Ammon's horn (tissue), 1 donor: ENCODE results near the gene S100A6.
A peak's percentile ranks its signal among the peaks of the same experiment; 100 is the strongest.
"Not testable (repeated sequence)": the region's sequence is repeated elsewhere in the genome, so short reads cannot be mapped to it uniquely, and the experiment has no call there.

Experiments
- DNase-seq: peaks from one replicate; pipeline ENCODE4 v3.0.0-alpha.2; 2016; ENCODE audit warnings: low spot score

Gene S100A6

DNA sequence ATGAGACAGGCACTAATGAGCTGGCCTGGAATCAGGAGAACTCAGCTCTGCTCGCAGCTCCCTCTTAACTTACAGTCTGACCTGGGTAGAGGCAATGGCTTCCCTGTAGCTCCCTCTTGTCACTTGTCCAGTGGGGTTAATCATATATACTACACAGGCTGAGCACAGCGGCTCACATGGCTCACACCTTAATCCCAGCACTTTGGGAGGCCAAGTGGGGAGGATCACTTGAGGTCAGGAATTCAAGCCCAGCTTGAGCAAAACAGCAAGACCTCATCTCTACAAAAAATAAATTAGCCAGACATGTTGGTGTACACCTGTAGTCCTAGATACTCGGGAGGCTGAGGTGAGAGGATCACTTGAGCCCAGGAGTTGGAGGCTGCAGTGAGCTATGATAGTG lies 4.2 kb downstream of the S100A6 start:
- no peak for DNase-seq

DNA sequence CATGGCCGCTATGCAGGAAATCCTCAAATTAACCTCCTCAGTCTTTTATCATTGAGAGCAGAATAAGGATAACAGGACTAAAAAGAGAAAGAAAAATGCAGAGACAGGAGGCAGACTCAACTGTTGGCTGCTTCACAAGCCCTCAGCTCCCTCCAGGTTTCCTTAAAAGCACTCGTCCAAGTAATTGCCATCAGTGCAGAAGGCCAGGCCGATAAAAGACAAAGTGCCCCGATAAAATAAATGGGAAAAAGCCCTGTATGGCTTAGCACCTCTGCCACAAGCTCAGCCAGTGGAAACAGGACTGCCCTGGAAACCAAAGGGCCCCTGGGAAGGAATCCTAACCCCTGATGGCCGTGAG lies 8.1 kb downstream of the S100A6 start:
- DNase-seq: no peak

DNA sequence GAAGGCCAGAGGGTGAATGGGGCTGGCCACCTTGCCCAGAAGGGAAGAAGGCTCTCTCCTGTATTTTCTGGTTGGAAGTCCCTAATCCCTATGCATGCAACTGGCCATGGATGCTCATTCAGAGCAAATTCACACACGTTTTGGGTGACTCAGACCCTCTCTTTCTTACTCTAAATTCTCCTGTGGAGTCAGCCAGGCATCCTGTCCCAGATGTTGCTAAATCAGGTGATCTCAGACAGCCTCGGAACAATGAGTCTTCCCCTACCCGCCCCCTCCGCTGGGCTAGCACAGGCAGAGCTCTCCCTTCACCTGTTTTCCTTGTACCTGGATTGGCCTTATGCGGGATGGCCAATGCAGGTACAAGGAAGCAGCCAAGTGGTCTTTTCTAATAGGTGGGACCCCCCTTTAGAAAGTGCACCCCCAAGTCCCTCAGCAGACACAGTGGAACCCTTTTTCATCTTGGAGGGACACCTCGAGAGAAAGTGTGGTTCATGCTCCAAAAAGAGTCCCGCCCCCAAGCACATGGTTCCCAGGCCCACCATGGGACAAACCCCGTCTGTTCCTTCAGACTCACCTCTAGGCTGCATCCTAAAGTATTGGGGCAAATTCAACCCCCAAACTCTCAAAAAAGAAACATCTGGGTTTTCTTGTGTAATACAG lies 8.6 kb downstream of the S100A6 start:
- no peak for DNase-seq

DNA sequence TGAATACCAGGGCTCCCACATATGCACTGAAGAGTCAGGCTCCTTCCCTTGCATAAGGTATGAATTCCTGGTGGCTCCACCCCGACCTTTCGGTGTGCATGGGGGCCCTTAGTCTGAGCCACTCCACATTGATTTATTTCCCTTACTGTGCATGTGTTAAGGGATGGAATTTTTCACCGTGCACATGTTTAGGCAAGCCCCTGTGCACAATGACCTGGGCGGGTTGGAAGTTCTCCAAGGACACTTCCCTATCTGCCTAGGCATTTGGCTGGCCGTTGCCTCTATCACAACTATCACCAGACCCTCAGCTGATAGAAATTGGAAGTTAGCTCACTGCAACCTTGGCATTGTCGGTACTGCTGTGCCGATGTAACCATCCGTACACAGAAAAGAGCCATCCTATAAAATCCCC lies 9.7 kb downstream of the S100A6 start:
- no peak for DNase-seq

DNA sequence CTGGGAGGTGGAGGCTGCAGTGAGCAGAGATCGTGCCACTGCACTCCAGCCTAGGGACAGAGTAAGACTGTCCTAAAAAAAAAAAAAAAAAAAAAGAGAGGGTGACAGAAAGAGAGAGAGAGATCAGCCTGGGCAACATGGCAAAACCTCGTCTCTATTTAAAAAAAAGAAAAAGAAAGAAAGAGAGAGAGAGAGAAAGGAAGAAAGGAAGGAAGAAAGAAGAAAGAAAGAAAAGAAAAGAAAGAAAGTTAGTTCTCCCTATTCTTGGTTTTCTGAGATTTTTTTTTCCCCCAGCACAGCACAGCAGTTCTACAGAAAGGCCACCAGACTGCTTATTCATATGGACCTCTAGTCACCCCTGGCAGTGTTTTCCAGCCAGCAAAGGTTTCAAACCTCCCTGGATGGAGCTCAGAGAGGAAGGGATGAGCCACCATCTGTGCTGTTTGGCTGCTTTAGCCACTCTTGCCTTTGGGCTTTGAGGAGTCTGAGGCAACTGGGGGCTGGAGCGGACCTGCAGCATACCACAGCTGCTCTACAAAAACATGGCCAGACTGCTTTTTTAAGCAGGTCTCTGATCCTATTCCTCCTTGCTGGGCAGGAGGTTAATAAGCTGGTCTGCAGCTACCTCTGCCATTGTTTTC lies 10.6 kb downstream of the S100A6 start:
- no peak for DNase-seq

DNA sequence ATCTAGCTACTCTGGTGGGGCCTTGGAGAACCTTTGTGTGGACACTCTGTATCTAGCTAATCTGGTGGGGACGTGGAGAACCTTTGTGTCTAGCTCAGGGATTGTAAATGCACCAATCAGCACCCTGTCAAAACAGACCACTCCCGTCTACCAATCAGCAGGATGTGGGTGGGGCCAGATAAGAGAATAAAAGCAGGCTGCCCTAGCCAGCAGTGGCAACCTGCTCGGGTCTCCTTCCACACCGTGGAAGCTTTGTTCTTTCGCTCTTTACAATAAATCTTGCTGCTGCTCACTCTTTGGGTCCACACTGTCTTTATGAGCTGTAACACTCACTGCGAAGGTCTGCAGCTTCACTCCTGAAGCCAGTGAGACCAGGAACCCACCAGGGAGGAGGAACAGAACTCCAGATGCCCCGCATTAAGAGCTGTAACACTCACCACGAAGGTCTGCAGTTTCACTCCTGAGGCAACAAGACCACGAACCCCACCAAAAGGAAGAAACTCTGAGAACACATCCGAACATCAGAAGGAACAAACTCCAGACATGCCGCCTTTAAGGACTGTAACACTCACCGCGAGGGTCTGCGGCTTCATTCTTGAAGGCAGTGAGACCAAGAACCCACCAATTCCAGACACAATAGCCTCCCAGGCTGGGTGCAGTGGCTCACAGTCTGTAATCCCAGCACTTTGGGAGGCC lies 13.3 kb downstream of the S100A6 start:
- not testable (repeated sequence) for DNase-seq

DNA sequence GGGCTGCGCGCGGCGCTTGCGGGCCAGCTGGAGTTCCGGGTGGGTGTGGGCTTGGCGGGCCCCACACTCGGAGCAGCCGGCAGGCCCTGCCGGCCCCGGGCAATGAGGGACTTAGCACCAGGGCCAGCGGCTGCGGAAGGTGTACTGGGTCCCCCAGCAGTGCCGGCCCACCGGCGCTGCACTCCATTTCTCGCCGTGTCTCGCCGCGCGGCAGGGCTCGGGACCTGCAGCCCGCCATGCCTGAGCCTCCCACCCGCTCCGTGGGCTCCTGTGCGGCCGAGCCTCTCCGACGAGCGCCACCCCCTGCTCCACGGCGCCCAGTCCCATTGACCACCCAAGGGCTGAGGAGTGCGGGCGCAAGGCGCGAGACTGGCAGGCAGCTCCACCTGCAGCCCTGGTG lies 14.0 kb downstream of the S100A6 start:
- DNase-seq: not testable (repeated sequence)

DNA sequence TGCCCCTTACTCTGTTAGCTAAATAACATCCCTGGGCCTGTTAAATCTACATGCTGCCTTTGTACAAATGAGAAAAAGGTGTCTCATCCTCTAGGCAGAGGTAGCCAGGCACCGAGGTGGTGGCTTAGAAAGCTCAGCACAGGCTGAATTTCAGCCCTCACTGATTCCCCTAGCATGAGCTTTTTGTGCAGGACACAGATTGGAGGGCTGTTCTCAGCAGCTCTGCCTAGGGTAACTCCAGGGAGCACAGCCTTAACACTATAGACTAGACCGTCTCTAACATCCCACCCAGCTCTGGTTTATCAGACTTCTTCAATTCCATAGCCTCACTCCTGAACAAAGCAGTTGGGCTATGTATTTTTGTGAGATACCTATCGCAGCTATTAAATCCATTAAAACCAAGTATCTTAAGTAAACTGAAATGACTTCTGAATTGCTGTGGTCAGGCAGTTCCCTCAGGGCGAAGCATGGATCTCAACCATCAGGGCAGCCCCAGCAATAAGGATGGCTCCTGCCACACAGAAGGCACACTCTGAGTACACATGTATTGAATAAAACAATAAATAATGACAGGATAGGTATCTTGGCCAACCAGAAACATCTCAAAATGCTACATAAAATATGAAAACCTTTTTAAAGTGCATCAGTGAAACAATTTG lies 14.8 kb downstream of the S100A6 start:
- DNase-seq: no peak

DNA sequence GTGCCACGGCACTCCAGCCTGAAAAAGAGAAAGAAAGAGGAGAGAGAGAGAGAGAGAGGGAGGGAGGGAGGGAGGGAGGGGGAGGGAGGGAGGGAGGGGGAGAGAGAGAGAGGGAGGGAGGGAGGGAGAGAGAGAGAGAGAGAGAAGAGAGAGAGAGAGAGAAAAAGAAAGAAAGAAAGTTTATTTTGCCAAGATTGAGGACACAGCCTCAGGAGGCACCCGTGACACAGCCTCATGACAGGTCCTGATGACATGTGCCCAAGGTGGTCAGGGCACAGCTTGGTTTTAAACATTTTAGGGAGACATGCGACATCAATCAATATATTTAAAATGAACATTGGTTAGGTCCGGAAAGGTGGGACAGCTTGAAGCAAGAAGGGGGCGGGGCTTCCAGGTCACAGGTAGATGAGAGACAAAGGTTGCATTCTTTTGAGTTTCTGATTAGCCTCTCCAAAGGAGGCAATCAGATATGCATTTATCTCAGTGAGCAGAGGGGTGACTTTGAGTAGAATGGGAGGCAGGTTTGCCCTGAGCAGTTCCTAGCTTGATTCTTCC lies 15.6 kb downstream of the S100A6 start:
- DNase-seq: not testable (repeated sequence)

DNA sequence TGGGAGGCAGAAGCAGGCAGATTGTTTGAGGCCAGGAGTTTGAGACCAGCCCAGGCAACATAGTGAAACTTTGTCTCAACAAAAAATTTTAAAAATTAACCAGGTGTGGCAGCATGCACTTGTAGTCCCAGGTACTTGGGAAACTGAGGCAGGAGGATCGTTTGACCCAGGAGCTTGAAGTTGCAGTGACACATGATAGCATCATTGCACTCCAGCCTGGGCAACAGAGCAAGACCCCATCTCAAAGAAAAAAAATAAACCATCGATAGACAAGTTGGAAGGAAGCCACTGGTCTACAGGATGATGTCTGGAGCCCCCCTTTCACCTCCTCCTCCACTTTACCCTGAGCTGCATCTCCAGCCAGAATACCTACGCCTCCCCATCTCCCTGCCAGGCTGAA lies 16.5 kb downstream of the S100A6 start:
- no peak for DNase-seq

DNA sequence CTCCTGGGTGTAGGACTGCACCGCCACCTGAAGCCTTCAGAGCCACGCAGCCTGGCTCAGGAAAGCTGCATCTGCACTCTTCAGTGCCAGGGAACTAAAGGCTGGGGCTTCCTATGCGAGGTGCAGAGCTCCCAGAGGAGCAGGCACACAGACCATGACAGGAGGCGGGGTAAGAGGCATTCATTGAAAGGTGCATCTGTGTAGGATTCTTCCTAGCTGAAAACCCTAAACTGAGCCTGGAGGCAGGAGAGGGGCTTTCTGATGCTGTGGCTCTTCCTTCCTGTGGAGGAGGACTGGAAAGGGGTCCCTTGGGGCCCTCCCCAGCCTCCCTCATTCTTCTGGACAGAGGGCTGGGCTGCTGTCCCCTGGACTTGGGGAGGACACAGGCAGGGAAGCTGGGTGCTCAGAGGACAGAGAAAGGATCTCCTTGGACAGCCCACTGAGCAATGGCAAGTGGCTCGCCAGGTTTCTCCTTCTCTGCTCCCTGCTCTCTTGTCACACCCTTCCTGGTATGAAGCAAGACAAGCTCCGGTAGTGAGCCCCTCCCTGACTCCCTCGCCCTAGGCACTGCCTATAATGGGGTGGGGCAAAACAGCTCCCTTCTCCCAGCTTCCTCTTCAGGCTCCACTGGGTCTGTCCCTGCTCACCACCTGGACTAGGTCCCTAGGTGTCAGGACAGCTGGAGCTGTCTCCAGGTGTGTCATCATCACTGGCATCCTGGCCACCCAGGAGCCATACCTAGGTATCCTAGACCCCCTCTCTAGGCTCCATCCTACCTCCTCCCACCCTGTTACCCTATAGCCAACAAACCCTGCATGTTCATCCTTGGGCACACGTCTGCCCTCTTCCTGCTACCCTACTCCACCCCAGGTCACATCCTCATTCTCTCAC lies 20.0 kb downstream of the S100A6 start:
- DNase-seq: no peak

DNA sequence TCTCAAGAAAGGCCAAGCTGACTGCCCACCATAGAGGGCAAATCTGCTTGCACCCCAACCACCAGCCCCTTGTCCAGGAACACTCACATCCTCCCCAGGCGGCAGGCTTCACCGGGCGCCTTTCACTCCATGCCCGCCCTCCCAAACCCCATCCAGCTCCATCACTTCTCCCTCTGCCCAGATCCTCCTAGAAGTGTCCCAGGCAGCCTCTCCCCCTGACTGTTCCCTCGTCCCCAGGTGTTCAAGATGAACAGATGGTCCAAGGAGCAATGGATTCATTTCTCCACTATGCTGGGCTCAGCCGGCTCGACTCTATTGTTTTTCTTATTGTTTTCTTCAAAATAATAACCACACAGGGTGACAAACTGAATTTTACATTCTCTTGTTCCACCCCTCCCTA lies 22.1 kb downstream of the S100A6 start:
- no peak for DNase-seq

DNA sequence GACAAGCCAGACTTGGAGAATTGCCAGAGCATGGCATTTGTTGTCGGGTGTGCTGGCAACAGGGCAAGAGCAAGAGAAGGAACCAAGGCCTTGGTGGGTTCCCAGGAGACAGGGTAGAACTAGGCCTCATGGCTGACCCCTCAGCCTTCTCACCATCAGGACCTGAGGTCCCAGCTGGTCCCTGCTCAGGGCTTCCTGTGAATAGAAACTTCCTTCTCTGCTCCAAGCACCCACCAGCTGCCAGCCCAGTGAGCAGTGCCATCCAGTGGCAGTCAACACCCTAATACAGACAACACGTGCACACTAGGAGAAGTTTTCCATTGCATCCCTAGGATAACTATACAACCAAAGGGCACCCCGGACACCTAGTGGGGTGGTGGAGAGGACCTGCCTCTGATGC lies 22.8 kb downstream of the S100A6 start:
- DNase-seq: no peak

DNA sequence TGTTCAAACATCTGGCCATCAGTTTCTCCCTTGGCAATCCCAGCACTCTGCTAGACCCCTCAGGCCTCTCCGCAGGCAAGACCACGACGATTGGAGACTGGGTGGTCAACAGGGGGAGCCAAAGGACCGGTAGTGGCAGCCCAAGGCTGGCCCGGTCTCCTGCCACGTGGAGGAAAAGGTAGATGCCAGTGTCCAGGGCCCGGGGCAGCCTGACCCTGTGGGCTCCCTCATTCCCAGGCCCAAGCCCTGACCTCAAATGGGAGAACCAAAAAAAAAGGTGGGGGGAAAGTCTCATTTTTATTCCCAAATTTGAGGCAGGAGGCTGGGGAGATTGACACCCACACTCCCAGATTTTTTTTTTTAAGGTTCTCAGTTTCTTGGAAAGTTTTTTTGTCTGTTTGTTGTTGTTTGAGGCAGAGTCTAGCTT lies 24.8 kb downstream of the S100A6 start:
- DNase-seq: peak; percentile 85

DNA sequence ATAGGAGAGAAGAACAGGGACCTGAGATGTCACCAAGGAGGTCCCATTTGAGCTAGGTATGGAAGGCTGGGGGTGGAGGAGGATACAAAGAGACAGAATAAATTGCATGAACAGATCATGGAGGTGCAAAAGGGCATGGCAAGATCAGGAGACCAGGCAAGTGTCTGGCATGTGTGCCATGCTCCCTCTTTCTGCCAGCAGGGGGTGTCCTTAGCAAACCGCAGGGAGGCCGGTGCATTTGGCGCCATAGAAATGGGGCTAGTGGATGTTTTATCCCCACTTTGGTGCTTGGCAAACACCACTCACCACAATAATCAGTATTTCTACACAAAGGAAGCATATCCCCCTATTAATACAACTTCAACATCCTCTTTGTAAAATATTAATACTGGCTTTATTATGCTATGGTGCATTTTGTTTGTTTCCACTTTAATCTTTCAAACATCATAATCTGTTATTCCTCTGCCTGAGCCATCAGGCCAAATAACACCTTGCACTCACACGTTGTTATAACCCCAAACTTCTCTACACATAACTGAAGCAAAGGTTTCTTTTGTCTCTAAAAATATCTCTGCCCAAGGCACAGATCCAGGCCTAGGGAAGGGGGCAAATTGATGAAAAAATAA lies 25.9 kb downstream of the S100A6 start:
- peak; percentile 28 for DNase-seq

DNA sequence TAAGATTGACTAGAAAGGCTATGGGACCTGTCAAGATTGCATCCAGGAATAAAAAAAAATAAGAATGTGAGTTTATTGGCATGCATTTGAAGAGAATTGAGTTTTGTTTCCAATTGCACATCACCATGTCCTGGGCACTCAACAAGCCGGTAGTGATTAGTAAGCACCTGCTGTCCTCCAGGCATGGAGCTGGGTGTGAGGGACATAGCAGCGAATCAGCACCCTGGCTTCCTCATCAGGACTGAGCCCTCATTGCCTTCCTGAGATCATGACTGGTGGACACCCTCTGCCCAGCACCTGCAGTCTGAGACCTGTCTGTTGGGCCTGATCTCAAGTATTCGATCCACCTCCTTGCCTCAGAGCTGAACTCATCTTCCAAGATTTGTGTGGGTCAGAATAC lies 26.8 kb downstream of the S100A6 start:
- DNase-seq: no peak

DNA sequence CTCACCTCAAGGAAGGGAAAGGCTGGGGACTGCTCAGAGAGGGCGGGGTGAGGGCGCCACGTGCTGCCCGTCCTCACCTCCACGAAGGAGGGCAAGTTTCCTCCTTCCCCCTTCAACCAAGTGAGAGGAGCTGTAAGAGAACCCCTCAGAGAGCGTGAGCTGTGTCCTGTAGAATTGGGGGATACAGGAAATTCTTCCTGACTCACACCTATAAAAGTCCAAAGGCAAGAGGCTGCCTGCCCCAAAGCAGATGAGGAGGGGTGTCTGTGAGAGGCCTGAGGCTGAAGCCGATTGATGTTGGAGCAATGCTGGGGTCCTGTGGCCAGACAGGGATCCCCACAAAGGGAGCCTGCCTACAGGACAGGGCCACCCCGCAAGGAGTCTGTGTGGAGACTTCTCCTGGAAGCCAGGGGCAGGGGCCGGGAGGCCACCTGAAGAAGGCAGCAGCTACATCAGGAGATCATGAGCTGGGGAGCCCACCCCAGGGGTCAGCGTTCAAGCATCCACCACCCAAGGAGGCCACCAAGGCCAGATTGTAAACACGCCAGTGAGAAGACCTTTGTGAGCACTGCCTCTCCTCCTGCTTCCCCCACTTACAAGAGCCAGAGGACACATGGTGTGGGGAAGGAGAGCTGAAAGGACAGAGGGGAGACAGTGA lies 27.7 kb downstream of the S100A6 start:
- DNase-seq: no peak

DNA sequence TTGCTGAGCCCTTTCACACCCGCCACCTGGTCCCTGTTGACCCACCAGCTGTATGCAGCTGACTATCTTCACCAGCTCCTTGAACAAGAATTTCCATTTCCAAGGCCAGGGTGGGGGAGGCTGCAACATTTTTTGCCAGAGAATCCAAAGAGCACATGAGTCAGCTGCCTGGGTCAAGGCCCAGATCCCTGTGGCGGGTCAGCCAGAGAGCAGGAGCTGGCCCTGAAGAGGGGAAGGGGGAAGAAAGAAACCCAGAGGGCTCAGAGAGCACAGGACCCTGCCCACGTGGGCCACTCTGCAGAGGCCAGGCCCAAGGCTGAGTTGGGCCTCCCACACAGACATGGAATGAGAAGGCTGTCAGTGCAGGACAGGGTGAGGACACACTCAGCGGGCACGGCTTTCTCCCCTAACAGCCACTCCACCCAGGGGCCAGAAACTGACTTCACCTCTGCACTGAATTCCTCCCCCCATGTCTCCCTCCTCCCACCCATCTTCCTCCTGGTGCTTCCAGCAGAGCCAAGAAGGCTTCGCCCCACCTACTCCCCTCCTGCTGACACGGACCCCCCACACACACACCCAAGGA lies 28.9 kb downstream of the S100A6 start:
- DNase-seq: no peak

DNA sequence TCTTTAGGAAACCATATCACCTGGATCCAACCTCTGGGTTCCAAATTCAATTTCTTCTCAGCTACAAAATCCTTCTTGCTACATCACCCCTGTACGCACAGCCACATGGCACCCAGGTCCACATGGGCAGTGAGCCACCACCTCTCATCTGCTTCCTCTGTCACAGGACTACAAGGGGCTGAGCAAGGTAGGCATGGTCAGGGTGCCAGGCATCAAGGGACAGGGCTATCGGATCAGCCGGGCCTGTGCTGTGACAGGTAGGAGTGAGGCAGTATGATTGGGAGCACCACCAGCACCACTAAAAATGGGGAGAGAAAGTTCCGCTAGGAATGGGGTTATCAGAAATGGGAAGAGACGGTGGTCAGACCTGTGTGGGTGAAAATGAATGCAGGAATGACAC lies 29.4 kb downstream of the S100A6 start:
- no peak for DNase-seq

DNA sequence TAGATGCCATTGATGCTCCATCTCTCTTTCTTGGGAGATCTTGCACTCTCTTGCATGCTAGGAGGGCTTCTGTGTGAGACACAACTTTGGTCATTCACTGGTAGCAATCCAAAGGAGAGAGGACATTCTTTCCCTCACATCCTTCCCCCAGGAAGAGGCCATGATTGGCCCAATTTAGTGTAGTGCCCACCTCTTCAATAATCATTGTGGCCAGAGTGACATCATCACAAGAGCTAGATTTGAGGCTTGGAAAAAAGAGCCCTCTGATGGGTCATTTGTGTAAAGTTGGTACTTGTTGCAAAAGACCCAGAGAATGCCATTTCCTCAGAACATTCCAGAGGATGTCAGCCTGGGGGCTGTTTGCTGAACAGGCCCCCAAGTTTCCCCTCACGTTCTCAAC lies 30.2 kb downstream of the S100A6 start:
- no peak for DNase-seq
